GM23248 (cell line): ENCODE data around the gene COL8A1. TPM values are rescaled to one million over a fixed set of nuclear protein-coding genes. Genes with fewer than 3 reads are reported as not detected.

Experiments
- DNase-seq: peaks from one replicate; pipeline ENCODE4 v3.0.0-alpha.2; 2015
- H2AFZ ChIP-seq: fragments of 200-600 bp; sonication (generic); 2 replicates; pipeline ENCODE4 v1.6.1; 2016; ENCODE audit warnings: antibody characterized with exemption
- H3F3A ChIP-seq: fragments of 200-600 bp; sonication (generic); 2 replicates; pipeline ENCODE4 v1.6.1; 2016; ENCODE audit warnings: mild to moderate bottlenecking, antibody characterized with exemption, mixed run types; ENCODE audit not compliant: insufficient read depth
- H3K27ac ChIP-seq: fragments of 200-600 bp; sonication (generic); 2 replicates; pipeline ENCODE4 v1.5.1; 2016; ENCODE audit warnings: mild to moderate bottlenecking
- H3K27me3 ChIP-seq: fragments of 200-600 bp; sonication (generic); replicated peaks from 2 replicates; pipeline ENCODE4 v1.6.1; 2016; ENCODE audit warnings: mild to moderate bottlenecking; ENCODE audit not compliant: insufficient read depth
- H3K36me3 ChIP-seq: fragments of 200-600 bp; sonication (generic); 2 replicates; pipeline ENCODE4 v1.6.1; 2016; ENCODE audit warnings: low read depth, mild to moderate bottlenecking
- H3K4me1 ChIP-seq: fragments of 200-600 bp; sonication (generic); 2 replicates; pipeline ENCODE4 v1.6.1; 2016; ENCODE audit warnings: mild to moderate bottlenecking; ENCODE audit not compliant: insufficient read depth
- H3K4me2 ChIP-seq: fragments of 200-600 bp; sonication (generic); one replicate; pipeline ENCODE4 v1.6.1; 2016; ENCODE audit warnings: mild to moderate bottlenecking; ENCODE audit not compliant: unreplicated experiment
- H3K4me3 ChIP-seq: fragments of 200-600 bp; sonication (generic); 2 replicates; pipeline ENCODE4 v1.5.1; 2016; ENCODE audit warnings: mild to moderate bottlenecking
- H3K79me2 ChIP-seq: fragments of 200-600 bp; sonication (generic); 2 replicates; pipeline ENCODE4 v1.6.1; 2016; ENCODE audit warnings: mild to moderate bottlenecking; ENCODE audit not compliant: insufficient read depth
- H3K9ac ChIP-seq: fragments of 200-600 bp; sonication (generic); 2 replicates; pipeline ENCODE4 v1.6.1; 2016; ENCODE audit warnings: mild to moderate bottlenecking
- H3K9me2 ChIP-seq: fragments of 200-600 bp; sonication (generic); 2 replicates; pipeline ENCODE4 v1.6.1; 2016; ENCODE audit warnings: mixed run types, mild to moderate bottlenecking, moderate library complexity; ENCODE audit not compliant: insufficient read depth
- H3K9me3 ChIP-seq: fragments of 200-600 bp; sonication (generic); one replicate; pipeline ENCODE4 v1.6.1; 2017; ENCODE audit warnings: low read depth
- H4K20me1 ChIP-seq: fragments of 200-600 bp; sonication (generic); 2 replicates; pipeline ENCODE4 v1.6.0; 2016; ENCODE audit not compliant: insufficient read depth
- EZH2 ChIP-seq: fragments of 200-600 bp; sonication (generic); IDR thresholded peaks from 2 replicates; pipeline ENCODE4 v1.6.1; 2018; ENCODE audit warnings: antibody characterized with exemption, mild to moderate bottlenecking; ENCODE audit not compliant: insufficient read depth, poor library complexity, severe bottlenecking
- EZH2phosphoT487 ChIP-seq: fragments of 200-600 bp; sonication (generic); IDR thresholded peaks from 2 replicates; pipeline ENCODE4 v1.6.1; 2018; ENCODE audit warnings: antibody characterized with exemption, moderate library complexity, mild to moderate bottlenecking, low read depth; ENCODE audit not compliant: insufficient read depth
- WGBS, 2 experiments: methylation state at CpG; one replicate each; pipeline ENCODE4 v1.1.6; 2015 to 2017; ENCODE audit warnings: low lambda C conversion rate in 2 of 2, low coverage in 1 of 2; ENCODE audit errors: missing lambda C conversion rate in 2 of 2; 5-methylcytosine and 5-hydroxymethylcytosine counted together
- in situ Hi-C: fragments of 300-500 bp; cut with MboI; formaldehyde crosslinking; loops from 2 replicates; pipeline ENCODE4 v1.15.0; 2020
- polyA plus RNA-seq: library from polyadenylated mRNA; unstranded; fragments of >200 nt; fragmentation: Nextera tagmentation; extraction: Ambion mirVana; gene quantifications from 2 replicates; pipeline ENCODE4 v1.2.1, GENCODE V29; 2016
- total RNA-seq: library from RNA; depleted of rRNA; stranded (reverse); fragments of >200 nt; shearing (Covaris generic); gene quantifications from 2 replicates; pipeline ENCODE4 v1.2.3, GENCODE V29; 2014

Gene COL8A1
- total and polyA plus RNA-seq, 2 experiments from 2014 or later, result 164 to 189 TPM

- Histone ChIP-seq H3K9me3 (no peaks in the 10 kb centered on the region), H3K36me3 (0 out of 2 replicates have a peak, but pooled peaks cover 3% of the 10 kb centered on the region), H3K4me2 (no peak overlapping the region), H3K27me3 (no peaks in the 10 kb centered on the region), H3K4me3 (no peak overlapping the region), H2AFZ (no peak overlapping the region), H3K27ac (no peak overlapping the region), H3K9me2 (0 out of 2 replicates have a peak, but pooled peaks cover 4% of the 10 kb centered on the region), H3K9ac (no peak overlapping the region), H3K79me2 (no peaks in the 10 kb centered on the region), H4K20me1 (no peaks in the 10 kb centered on the region), H3F3A (peaks cover 13% of the 10 kb centered on the region; the same call in 1 of the 2 replicates), H3K4me1 (no peaks in the 10 kb centered on the region)
- no peak for TF ChIP-seq EZH2
- peak; percentile 36 for DNase-seq
- in situ Hi-C loops, result no loop called here
- WGBS, 2 experiments, result 60 to 67% methylated on average over 1 of the region's 1 CpG
These were observed 75.8 kb downstream of the COL8A1 start for GRCh38 chr3:99714146-99714545.

- WGBS, 2 experiments, result 66 to 75% methylated on average over 2 of the region's 2 CpGs
- TF ChIP-seq EZH2 (no peak), EZH2phosphoT487 (no peak)
- no peak for DNase-seq
- no peaks in the 10 kb centered on the region for H4K20me1 ChIP-seq
- H2AFZ ChIP-seq, result no peak overlapping the region
- no peaks in the 10 kb centered on the region for H3K79me2 ChIP-seq
- no peaks in the 10 kb centered on the region for H3K27me3 ChIP-seq
- 0 out of 2 replicates have a peak, but pooled peaks cover 4% of the 10 kb centered on the region for H3K9me2 ChIP-seq
- 0 out of 2 replicates have a peak, but pooled peaks cover 3% of the 10 kb centered on the region for H3K36me3 ChIP-seq
- H3F3A ChIP-seq, result peaks cover 17% of the 10 kb centered on the region; the same call in 1 of the 2 replicates
- no peaks in the 10 kb centered on the region for H3K9me3 ChIP-seq
- no peak overlapping the region for H3K4me2 ChIP-seq
- in situ Hi-C loops, result no loop called here
- no peaks in the 10 kb centered on the region for H3K4me1 ChIP-seq
- H3K27ac ChIP-seq, result no peak overlapping the region
- H3K4me3 ChIP-seq, result no peak overlapping the region
- no peak overlapping the region for H3K9ac ChIP-seq
These were observed 76.2 kb downstream of the COL8A1 start for GRCh38 chr3:99714575-99714974.

GRCh38 chr3:99716463-99716995, 78.1 kb downstream of the COL8A1 start:
- Histone ChIP-seq H3K4me3 (no peak overlapping the region), H3K9ac (no peak overlapping the region), H3K4me2 (no peak overlapping the region), H3K27ac (no peak overlapping the region), H3K9me2 (no peaks in the 10 kb centered on the region), H3K4me1 (peaks cover 11% of the 10 kb centered on the region), H3K27me3 (no peaks in the 10 kb centered on the region), H3K9me3 (no peaks in the 10 kb centered on the region), H3K36me3 (0 out of 2 replicates have a peak, but pooled peaks cover 3% of the 10 kb centered on the region), H4K20me1 (no peaks in the 10 kb centered on the region), H3K79me2 (no peaks in the 10 kb centered on the region), H2AFZ (no peak overlapping the region), H3F3A (peaks cover 32% of the 10 kb centered on the region; the same call in 1 of the 2 replicates)
- in situ Hi-C loops, result no loop called here
- 73 to 79% methylated on average over 3 of the region's 3 CpGs for WGBS, 2 experiments
- DNase-seq, result no peak
- no peak for TF ChIP-seq EZH2phosphoT487
- no peak for TF ChIP-seq EZH2

- Histone ChIP-seq H3K9me2 (no peaks in the 10 kb centered on the region), H4K20me1 (no peaks in the 10 kb centered on the region), H3K79me2 (no peaks in the 10 kb centered on the region), H3K9me3 (no peaks in the 10 kb centered on the region), H3K27me3 (no peaks in the 10 kb centered on the region), H3K9ac (no peak overlapping the region), H3K27ac (no peak overlapping the region), H3K4me2 (no peak overlapping the region), H3K36me3 (no peaks in the 10 kb centered on the region), H2AFZ (no peak overlapping the region), H3K4me1 (peaks cover 16% of the 10 kb centered on the region), H3K4me3 (no peak overlapping the region), H3F3A (peaks cover 39% of the 10 kb centered on the region; the same call in 1 of the 2 replicates)
- in situ Hi-C loops, result no loop called here
- WGBS, 2 experiments, result 25 to 27% methylated on average over 8 of the region's 8 CpGs
- TF ChIP-seq EZH2, result no peak
- DNase-seq, result peak; percentile 52
These were observed 82.7 kb downstream of the COL8A1 start for GRCh38 chr3:99720985-99721632.
